T47D (cell line): ENCODE data around the gene HAS3.
"Not testable (repeated sequence)": the region's sequence is repeated elsewhere in the genome, so short reads cannot be mapped to it uniquely, and the experiment has no call there.

Experiments used
- DNase-seq, 2 experiments: peaks; one replicate each; pipeline versions ENCODE4 v3.0.0 to v3.0.0-alpha.2; 2011 to 2012; ENCODE audit warnings: low read depth in 1 of 2, low spot score in 1 of 2
- JUND ChIP-seq: IDR thresholded peaks from 2 replicates; pipeline ENCODE4 v1.6.1; 2012; ENCODE audit warnings: low read depth
- in situ Hi-C: cut with HindIII; loops from 2 replicates; pipeline ENCODE4 v1.10.0; 2016; ENCODE audit warnings: low sequenced_read_pairs, low pct_unique_long_range_greater_than_20kb

The HAS3 gene

DNA sequence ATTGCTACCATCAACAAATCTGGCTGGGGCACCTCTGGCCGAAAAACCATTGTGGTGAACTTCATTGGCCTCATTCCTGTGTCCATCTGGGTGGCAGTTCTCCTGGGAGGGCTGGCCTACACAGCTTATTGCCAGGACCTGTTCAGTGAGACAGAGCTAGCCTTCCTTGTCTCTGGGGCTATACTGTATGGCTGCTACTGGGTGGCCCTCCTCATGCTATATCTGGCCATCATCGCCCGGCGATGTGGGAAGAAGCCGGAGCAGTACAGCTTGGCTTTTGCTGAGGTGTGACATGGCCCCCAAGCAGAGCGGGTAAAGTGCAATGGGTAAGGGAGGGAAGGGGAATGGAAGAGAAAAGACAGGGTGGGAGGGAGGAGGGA lies 9.5 kb downstream of the HAS3 start:
- TF ChIP-seq JUND: no peak
- in situ Hi-C loops: no loop called here
- no peak for DNase-seq

DNA sequence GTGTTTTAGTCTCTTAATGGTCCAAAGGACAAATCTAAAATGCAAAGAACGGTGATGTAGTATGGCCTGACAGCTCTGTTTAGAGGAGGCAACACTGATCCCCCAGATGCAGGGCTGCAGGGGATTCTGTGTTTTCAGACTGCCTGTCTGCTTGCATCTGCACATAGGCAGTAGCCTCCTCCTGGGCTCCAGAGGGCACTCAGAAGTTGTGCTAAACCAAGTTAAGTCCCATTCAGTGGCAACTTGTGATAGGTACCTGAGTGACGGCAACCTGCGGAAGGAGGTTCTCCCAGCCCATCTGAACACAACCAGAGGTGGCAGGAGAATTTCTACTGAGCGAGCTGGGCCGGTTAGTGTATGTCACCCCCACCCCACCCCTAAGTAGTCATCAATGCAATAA lies 9.9 kb downstream of the HAS3 start:
- in situ Hi-C loops: no loop called here
- TF ChIP-seq JUND: no peak
- DNase-seq: no peak

DNA sequence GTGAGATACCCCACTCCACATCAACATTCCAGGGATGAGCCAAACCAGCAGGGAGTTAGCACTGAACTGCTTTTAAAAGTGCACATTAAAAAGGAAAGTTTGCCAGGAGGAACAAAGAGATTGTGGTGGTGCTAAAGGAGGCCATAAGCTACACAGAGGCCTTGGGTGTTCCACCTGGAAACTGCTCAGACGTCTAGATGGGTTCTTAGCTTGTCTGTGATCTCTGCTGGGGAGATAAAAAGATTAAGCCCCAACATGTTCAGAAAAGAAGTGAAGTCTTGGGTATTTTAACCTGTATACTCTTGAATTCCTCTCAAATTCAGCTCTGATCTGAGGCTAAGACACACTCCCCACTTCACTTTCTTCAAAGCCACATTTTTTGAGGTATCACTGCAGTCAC lies 10.4 kb downstream of the HAS3 start:
- in situ Hi-C loops: no loop called here
- TF ChIP-seq JUND: no peak
- no peak for DNase-seq

DNA sequence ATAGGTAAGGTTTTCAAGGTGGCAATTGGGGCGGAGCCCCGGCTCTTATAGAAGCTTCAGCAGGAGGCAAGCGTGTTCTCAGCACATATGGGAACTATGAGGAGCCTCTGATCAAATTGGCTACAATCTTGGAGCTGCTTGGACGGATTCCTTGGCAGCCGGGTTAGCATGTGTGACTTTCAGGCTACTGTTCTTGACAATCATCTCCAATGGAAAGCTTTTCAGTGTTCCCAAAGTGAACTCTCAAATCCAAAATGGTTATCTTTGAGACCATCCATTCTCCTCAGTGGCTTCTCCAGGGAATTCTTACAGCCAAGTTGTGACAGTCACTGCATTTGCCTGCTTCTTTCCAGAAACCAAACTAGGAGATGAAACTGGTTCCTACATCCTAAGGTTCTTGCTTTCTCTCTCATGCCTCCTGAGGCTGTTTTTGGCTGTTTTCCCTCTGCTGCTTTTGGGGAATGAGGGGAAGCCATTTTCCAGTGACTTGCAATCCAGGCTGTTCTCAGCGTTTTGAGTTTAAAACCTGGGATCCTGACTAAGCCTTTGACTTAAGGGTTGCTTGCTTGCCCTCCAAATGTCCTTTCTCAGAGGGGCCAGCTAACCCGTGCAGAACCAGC lies 10.9 kb downstream of the HAS3 start:
- in situ Hi-C loops: no loop called here
- DNase-seq: no peak

DNA sequence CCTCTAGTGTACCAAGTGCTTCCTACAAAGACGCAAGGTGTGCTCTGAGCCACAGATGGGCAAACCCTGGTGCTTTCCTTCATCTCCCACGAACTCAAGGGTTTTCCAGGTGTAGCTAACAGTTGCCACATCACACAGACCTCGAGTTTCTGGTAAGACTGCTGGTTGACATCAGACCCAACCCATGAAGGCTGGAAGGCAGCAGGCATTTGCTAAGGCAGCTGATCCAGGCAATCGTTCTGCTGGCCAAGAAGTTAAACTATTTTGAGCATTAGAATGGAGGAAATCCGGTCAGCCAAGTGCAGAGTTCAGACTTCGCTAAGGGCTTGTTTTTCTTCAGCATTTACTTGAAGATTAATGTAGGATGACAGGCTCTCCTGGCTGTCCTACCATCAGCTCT lies 11.5 kb downstream of the HAS3 start:
- DNase-seq: no peak
- TF ChIP-seq JUND: no peak
- in situ Hi-C loops: no loop called here

More for the DNA sequence above, 10.9 kb downstream of the HAS3 start:
- TF ChIP-seq JUND: no peak

DNA sequence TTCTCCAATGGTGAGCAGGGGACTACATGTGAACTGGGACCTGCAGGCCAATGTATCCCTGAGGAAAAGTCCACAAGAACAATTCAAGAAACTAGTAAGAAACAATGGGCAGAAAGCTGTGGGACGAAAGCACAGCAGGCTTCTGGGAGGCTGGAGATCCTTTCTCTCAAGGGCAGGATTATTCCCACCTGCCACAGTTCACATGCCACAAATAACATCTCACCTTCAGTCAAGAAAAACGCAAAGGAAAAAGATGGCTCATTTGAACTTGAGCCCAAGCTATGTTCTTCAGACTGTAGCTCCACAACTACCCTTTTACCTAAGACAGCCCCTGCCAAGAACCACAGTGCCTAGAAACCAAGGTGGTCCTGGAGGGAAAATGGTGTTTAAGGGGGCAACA lies 13.0 kb downstream of the HAS3 start:
- no peak for TF ChIP-seq JUND
- in situ Hi-C loops: no loop called here
- no peak for DNase-seq

DNA sequence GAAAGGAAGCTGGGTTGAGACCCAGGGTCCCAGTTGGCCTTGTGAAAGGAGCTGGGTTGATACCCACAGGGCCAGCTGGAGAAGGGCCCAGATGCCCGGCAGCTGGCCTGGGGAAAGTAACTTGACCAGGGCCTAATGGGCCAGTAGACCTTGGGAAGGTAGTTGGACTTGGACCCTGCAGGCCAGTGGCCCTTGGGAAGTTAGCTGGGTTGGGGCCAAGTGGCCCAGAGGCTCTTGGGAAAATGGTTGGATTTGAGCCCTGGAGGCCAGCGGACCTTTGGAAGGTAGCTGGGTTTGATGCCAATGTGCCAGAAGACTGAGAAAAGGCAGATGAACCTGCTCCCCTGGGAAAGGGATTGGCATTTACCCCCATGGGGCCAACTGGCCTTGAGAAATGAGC lies 13.5 kb downstream of the HAS3 start:
- in situ Hi-C loops: no loop called here
- no peak for TF ChIP-seq JUND
- DNase-seq: no peak

DNA sequence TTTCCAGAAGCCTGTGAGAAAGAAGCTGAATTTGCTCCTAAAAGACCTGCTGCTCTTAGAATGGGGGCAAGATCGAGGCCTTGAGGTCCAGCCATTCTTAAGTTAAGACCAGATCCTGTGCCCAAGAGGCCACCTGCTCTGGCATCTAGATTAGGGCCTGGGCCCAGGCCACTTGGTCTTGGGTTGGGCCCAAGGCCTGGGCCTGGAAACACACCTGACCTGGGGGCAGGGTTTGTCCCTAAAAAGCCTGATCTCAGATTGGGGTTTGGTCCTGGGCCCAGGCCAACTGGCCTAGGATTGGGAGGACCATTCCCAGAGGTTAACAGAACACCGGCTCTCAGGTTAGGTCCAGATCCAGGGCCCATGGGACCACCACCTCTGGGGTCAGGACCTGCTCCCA lies 14.1 kb downstream of the HAS3 start:
- no peak for DNase-seq
- in situ Hi-C loops: no loop called here
- TF ChIP-seq JUND: no peak

DNA sequence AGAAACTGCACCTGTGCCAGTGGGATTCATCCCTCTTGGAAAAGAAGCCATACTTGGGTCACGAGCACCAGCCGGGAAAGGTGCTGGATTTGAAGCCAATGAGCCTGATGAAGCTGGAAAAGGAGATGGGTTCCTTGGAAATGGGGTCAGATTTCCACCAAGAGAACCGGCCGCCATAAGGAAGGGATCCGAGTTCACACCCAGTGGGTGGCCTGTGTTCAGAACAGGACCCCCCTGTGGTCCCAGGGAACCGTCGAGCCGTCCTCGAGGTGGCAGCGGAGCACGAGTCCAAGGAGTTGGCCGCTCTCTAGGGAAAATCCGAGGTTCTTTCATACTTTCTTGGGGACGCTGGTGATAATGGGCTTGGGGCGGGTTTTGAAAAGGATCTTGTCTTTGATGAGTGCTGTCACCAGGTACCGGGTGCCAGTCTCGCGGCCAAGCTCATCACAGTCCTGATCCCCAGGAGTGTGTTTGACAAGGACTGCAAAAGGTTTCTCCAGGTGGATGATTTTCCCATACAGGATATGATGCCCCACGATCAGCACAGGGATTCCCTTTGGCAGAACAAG lies 14.7 kb downstream of the HAS3 start:
- in situ Hi-C loops: no loop called here
- DNase-seq: no peak
- no peak for TF ChIP-seq JUND

DNA sequence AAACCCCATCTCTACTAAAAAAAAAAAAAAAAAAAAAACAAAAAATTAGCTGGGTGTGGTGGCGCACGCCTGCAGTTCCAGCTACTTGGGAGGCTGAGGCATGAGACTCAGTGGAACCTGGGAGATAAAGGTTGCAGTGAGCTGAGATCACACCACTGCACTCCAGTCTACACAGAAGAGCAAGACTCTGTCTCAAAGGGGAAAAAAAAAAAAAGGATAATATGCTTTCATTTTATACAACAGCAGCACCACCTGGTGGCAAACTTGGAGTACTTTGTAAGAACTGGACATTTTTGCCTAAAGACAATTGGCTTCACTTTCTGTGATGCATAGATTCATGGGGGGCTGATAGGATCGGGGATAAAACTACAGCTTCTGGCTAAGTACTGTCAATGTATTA lies 18.5 kb downstream of the HAS3 start:
- peak; percentile 43 to 85 for DNase-seq
- in situ Hi-C loops: no loop called here
- TF ChIP-seq JUND: no peak

DNA sequence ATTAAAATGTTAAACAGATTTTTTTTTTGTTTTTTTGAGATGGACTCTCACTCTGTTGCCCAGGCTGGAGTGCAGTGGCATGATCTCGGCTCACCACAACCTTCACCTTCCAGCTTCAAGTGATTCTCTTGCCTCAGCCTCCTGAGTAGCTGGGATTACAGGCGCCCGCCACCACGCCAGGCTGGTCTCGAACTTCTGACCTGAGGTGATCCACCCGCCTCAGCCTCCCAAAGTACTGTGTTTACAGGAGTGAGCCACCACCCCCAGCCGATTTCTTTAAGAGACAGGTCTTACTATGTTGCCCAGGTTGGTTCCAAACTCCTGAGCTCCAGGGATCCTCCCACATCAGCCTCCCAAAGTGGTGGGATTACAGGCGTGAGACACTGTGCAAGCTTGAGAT lies 19.0 kb downstream of the HAS3 start:
- DNase-seq, in situ Hi-C loops: not testable (repeated sequence)

DNA sequence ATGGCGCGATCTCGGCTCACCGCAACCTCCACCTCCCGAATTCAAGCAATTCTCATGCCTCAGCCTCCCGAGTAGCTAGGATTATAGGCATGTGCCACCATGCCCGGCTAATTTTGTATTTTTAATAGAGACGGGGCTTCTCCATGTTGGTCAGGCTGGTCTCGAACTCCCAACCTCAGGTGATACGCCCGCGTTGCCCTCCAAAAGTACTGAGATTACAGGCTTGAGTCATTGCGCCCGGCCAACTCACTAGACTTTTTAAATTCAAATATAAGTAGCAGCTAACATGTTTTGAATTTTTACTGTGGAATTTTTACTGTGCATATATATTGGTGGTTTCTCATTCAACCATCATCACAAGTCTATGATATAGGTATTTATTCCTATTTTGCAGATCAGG lies 19.5 kb downstream of the HAS3 start:
- in situ Hi-C loops: not testable (repeated sequence)

DNA sequence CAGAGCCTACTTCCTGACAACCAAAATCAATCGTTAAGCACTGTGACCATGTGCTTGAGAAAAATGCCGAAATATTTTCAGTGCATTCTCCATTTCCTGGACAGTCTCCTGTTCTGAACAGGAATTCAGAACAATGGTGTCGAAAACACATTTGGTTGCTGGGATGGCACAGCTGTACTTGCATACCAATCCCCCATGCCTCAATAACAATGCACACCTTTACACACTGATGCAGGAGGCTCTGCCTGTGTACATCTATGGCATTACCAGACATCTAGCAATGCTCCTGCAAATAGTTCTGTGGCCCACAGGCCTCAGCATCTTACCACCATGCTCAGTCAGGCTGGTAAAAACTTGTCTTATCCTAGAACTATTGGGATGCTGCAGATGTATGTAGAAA lies 20.8 kb downstream of the HAS3 start:
- no peak for TF ChIP-seq JUND

More for the DNA sequence above, 19.5 kb downstream of the HAS3 start:
- DNase-seq: not testable (repeated sequence)

DNA sequence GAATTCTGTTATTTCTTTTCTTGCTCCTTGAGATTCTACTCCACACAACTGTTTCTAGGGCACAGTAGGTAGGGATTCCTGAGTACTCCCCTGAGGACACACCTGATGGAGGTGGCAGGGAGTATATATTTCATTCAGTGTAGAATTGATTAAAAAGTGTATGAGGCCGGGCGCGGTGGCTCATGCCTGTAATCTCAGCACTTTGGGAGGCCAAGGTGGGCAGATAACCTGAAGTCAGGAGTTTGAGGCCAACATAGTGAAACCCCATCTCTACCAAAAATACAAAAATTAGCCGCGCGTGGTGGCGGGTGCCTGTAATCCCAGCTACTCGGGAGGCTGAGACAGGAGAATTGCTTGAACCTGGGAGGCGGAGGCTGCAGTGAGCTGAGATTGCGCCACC lies 21.3 kb downstream of the HAS3 start:
- DNase-seq, in situ Hi-C loops: not testable (repeated sequence)

More for the DNA sequence above, 20.8 kb downstream of the HAS3 start:
- in situ Hi-C loops: no loop called here
- no peak for DNase-seq
